HepG2 (cell line): Measurements from ENCODE around the gene RPL41. TPM values are rescaled to one million over a fixed set of nuclear protein-coding genes. Genes with fewer than 3 reads are reported as not detected.

ENCODE experiments used
- ATAC-seq: fragments of 200-7000 bp; cut with Tn5 transposase; 3 replicates; pipeline ENCODE4 v1.9.1; 2020; ENCODE audit warnings: mild to moderate bottlenecking, moderate library complexity
- BruUV-seq: library from RNA; stranded (reverse); fragments of 400-500 nt; replicated peaks from 2 replicates; lab custom pipeline; 2021; lab: Mats Ljungman, UMichigan
- CTCF ChIA-PET: fragments of 300-600 bp; formaldehyde crosslinking; extraction: SDS; loops from one replicate; lab custom pipeline; 2021; ENCODE audit warnings: low total read pairs, inconsistent platforms, low intra/inter-chr PET ratio; lab: Yijun Ruan, JAX
- POLR2A ChIA-PET: fragments of 350-600 bp; sonication (Branson Sonifier 250); formaldehyde crosslinking; loops from one replicate; lab custom pipeline; 2020; ENCODE audit warnings: antibody characterized with exemption, inconsistent platforms; lab: Yijun Ruan, JAX
- DNase-seq: peaks from one replicate; pipeline ENCODE4 v3.0.0-alpha.2; 2015; ENCODE audit warnings: low spot score
- FAIRE-seq: peaks from 3 replicates; lab custom pipeline; 2011; peaks lifted over from hg19 to GRCh38; lab: Jason Lieb, UNC
- H2AFZ ChIP-seq: one replicate; pipeline ENCODE4 v1.6.1; 2011; ENCODE audit warnings: low read length, inconsistent platforms
- H3K27ac ChIP-seq: fragments of 300-600 bp; 3 replicates; pipeline ENCODE4 v1.8.0; 2011; ENCODE audit warnings: mixed run types, mild to moderate bottlenecking, mixed read lengths, low read length, inconsistent platforms; ENCODE audit not compliant: insufficient read depth; ENCODE audit errors: extremely low read length
- H3K27me3 ChIP-seq, 2 experiments: fragments of 200-600 bp in 1 of 2; 2 replicates in 1 of 2; 3 replicates in 1 of 2; pipeline versions ENCODE4 v1.6.0 to v1.8.0; 2011; ENCODE audit warnings: low read length in 2 of 2, mild to moderate bottlenecking in 2 of 2, moderate library complexity in 2 of 2, inconsistent platforms in 1 of 2; ENCODE audit not compliant: insufficient read depth in 2 of 2, control insufficient read depth in 1 of 2
- H3K36me3 ChIP-seq, 2 experiments: fragments of 200-600 bp in 1 of 2; replicated peaks in 1 of 2; 2 replicates in 1 of 2; 3 replicates in 1 of 2; pipeline versions ENCODE4 v1.5.1 to v1.8.0; 2011; ENCODE audit warnings: low read length in 2 of 2, inconsistent platforms in 1 of 2; ENCODE audit not compliant: insufficient read depth in 2 of 2, control insufficient read depth in 1 of 2
- H3K4me1 ChIP-seq: 2 replicates; pipeline ENCODE4 v1.5.1; 2012; ENCODE audit warnings: low read length, inconsistent platforms; ENCODE audit not compliant: insufficient read depth
- H3K4me2 ChIP-seq: 2 replicates; pipeline ENCODE4 v1.6.0; 2011; ENCODE audit warnings: low read depth, low read length, inconsistent platforms
- H3K4me3 ChIP-seq, 3 experiments: fragments of 200-600 bp in 1 of 3; sonication (generic), shearing (Covaris generic) in 1 of 3; replicated peaks in 1 of 3; 2 replicates each; pipeline ENCODE4 v1.5.1; 2011 to 2016; ENCODE audit warnings: low read length in 3 of 3, inconsistent platforms in 2 of 3, low read depth in 2 of 3, mild to moderate bottlenecking in 2 of 3, control low read depth in 1 of 3, mixed read lengths in 1 of 3; ENCODE audit not compliant: insufficient read depth in 1 of 3
- H3K79me2 ChIP-seq: one replicate; pipeline ENCODE4 v1.6.1; 2011; ENCODE audit warnings: low read length, inconsistent platforms; ENCODE audit not compliant: insufficient read depth
- H3K9ac ChIP-seq: 2 replicates; pipeline ENCODE4 v1.6.0; 2011; ENCODE audit warnings: mild to moderate bottlenecking, low read depth, low read length, inconsistent platforms; ENCODE audit not compliant: insufficient read depth
- H3K9me3 ChIP-seq: 2 replicates; pipeline ENCODE4 v1.5.1; 2012; ENCODE audit warnings: mild to moderate bottlenecking, low read length
- H4K20me1 ChIP-seq: 2 replicates; pipeline ENCODE4 v1.6.0; 2011; ENCODE audit warnings: inconsistent platforms, mild to moderate bottlenecking, low read length, moderate library complexity; ENCODE audit not compliant: insufficient read depth
- CBX5 ChIP-seq: sonication (generic); formaldehyde crosslinking; IDR thresholded peaks from 2 replicates; pipeline ENCODE4 v1.4.0; 2020; ENCODE audit warnings: missing genetic modification reagents, borderline replicate concordance
- HES4 ChIP-seq: sonication (generic); formaldehyde crosslinking; IDR thresholded peaks from 2 replicates; pipeline ENCODE4 v1.9.0; 2021; ENCODE audit warnings: mild to moderate bottlenecking, missing genetic modification reagents, borderline replicate concordance
- ISX ChIP-seq: sonication (generic); formaldehyde crosslinking; conservative IDR thresholded peaks from 2 replicates; pipeline ENCODE4 v1.5.0; 2020; ENCODE audit warnings: missing genetic modification reagents
- SKI ChIP-seq: fragments of 450-650 bp; IDR thresholded peaks from one replicate; pipeline ENCODE4 v1.6.1; 2018; ENCODE audit warnings: mild to moderate bottlenecking; ENCODE audit not compliant: partially characterized antibody
- ZNF3 ChIP-seq: IDR thresholded peaks from 2 replicates; pipeline ENCODE4 v1.7.0; 2017; ENCODE audit warnings: inconsistent platforms
- ZNF329 ChIP-seq: sonication (generic); formaldehyde crosslinking; IDR thresholded peaks from 2 replicates; pipeline ENCODE4 v1.9.0; 2021; ENCODE audit warnings: low read depth, mild to moderate bottlenecking, missing genetic modification reagents
- ZSCAN22 ChIP-seq: sonication (generic); formaldehyde crosslinking; IDR thresholded peaks from 2 replicates; pipeline ENCODE4 v1.4.0; 2020; ENCODE audit warnings: mild to moderate bottlenecking, missing genetic modification reagents
- WGBS: methylation state at CpG from one replicate; pipeline ENCODE4 v1.1.6; 2017; ENCODE audit warnings: low lambda C conversion rate; 5-methylcytosine and 5-hydroxymethylcytosine counted together
- in situ Hi-C: cut with HindIII; loops from 2 replicates; pipeline ENCODE4 v1.10.0; 2017; ENCODE audit warnings: low pct_unique_long_range_greater_than_20kb; ENCODE audit not compliant: extremely low pct_ligation_motif_present
- intact Hi-C: fragments of 100-400 bp; cut with micrococcal nuclease; formaldehyde crosslinking; loops from one replicate; pipeline ENCODE4 v1.10.0; 2022; ENCODE audit not compliant: unreplicated experiment
- polyA plus RNA-seq, 8 experiments: library from polyadenylated mRNA; depleted of rRNA in 3 of 8; stranded (reverse) in 7 of 8; unstranded in 1 of 8; fragments of >200 nt; fragmentation: Illumina TruSeq in 4 of 8; extraction: Trizol in 4 of 8; gene quantifications; 2 replicates each; pipeline versions ENCODE4 v1.2.1 to v1.2.3, GENCODE V29; 2011 to 2016; ENCODE audit warnings: low read depth in 4 of 8, missing spikeins in 1 of 8, mixed read lengths in 1 of 8; ENCODE audit not compliant: insufficient read depth in 1 of 8
- total RNA-seq, 5 experiments: library from RNA; depleted of rRNA; stranded (reverse); fragments of >200 nt; fragmentation: Illumina TruSeq; extraction: Trizol; gene quantifications; 2 replicates each; pipeline ENCODE4 v1.2.3, GENCODE V29; 2016; ENCODE audit warnings: low read depth in 1 of 5
- TF ChIP-seq, protein P1 (sequence below): sonication (generic); formaldehyde crosslinking; IDR thresholded peaks from 2 replicates; pipeline ENCODE4 v1.4.0; 2020; ENCODE audit warnings: missing genetic modification reagents, borderline replicate concordance

Gene RPL41
- total and polyA plus RNA-seq, 2 of the 13 experiments (the other 11 are each of a cell fraction or from before 2014, with no cell fraction given) = 4,012 to 7,670 TPM

- TF ChIP-seq CBX5 (CRISPR knock-in tag) (no peak), ISX (CRISPR knock-in tag) (no peak), HES4 (no peak), SKI (no peak), ZNF329 (CRISPR knock-in tag) (no peak)
Observed at GRCh38 chr12:56084958-56085543, 31.4 kb upstream of the RPL41 start (continued).

DNA sequence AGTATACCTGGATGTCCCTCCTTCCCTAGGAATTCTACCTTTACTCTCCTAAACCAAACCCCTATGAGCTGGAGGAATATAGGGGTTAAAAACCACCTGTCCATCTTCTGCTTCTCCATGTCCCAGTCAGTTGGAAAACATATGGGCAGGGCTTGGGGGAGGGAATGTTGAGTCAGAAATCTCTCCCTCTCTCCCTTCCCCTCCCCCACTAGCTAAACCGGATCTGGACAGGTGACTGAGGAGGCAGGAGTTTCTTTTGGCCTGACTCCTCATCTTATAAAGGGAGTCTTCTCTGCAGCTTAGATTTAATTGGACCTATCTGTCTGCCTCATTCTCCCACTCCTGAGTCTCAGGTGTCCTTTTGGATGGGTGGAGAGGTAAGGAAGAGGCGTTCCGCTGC lies 30.3 kb upstream of the RPL41 start:
- no TSS peak for BruUV-seq
- intact Hi-C loops = no loop called here
- H3K27ac ChIP-seq = no peak overlapping the region
- no peak overlapping the region for H3K4me3 ChIP-seq
- CTCF ChIA-PET = no interaction called here
- peaks cover 16% of the 10 kb centered on the region for H4K20me1 ChIP-seq
- no peak for FAIRE-seq
- no peaks in the 10 kb centered on the region; a peak in 1 of 5 replicates for H3K27me3 ChIP-seq
- no peak overlapping the region for H3K9ac ChIP-seq
- H3K9me3 ChIP-seq = no peaks in the 10 kb centered on the region
- in situ Hi-C loops = no loop called here
- H3K79me2 ChIP-seq = peaks cover 34% of the 10 kb centered on the region
- TF ChIP-seq ZNF3 (no peak), ZSCAN22 (CRISPR knock-in tag) (no peak)
- TF ChIP-seq, protein P1, sequence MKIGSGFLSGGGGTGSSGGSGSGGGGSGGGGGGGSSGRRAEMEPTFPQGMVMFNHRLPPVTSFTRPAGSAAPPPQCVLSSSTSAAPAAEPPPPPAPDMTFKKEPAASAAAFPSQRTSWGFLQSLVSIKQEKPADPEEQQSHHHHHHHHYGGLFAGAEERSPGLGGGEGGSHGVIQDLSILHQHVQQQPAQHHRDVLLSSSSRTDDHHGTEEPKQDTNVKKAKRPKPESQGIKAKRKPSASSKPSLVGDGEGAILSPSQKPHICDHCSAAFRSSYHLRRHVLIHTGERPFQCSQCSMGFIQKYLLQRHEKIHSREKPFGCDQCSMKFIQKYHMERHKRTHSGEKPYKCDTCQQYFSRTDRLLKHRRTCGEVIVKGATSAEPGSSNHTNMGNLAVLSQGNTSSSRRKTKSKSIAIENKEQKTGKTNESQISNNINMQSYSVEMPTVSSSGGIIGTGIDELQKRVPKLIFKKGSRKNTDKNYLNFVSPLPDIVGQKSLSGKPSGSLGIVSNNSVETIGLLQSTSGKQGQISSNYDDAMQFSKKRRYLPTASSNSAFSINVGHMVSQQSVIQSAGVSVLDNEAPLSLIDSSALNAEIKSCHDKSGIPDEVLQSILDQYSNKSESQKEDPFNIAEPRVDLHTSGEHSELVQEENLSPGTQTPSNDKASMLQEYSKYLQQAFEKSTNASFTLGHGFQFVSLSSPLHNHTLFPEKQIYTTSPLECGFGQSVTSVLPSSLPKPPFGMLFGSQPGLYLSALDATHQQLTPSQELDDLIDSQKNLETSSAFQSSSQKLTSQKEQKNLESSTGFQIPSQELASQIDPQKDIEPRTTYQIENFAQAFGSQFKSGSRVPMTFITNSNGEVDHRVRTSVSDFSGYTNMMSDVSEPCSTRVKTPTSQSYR (CRISPR knock-in tag) = 0 out of 2 replicates have a peak, but pooled peaks have one; percentile 11
- no peak overlapping the region for H3K4me2 ChIP-seq
- DNase-seq = no peak
- peaks cover 47% of the 10 kb centered on the region for H3K4me1 ChIP-seq
- 97% methylated on average over 3 of the region's 3 CpGs for WGBS
- ATAC-seq = no peak
- H3K36me3 ChIP-seq = peaks cover 29 to 62% of the 10 kb centered on the region in 2 experiments
- POLR2A ChIA-PET = interaction anchor here (0.7 to 10.2 kb wide), 4 partner anchors 9 to 32 kb away, joined by 3 to 279 read pairs (median 6); partner anchors contain the start of genes PA2G4 and ZC3H10
- H2AFZ ChIP-seq = no peak overlapping the region
